ENCODE results near the gene ERC1. TPM values are rescaled to one million over a fixed set of nuclear protein-coding genes. Genes with fewer than 3 reads are reported as not detected.

ERC1 gene
- total RNA-seq, 2 experiments from 2014 or later = 21.7 to 27.0 TPM

GRCh38 chr12:1382826-1383225 lies 391.8 kb downstream of the ERC1 start:
- H3K36me3 Mint-ChIP-seq (ENCODE audit: low read depth) = peaks cover 2% of the 10 kb centered on the region
- H3K27ac Mint-ChIP-seq = no peak overlapping the region
- TF ChIP-seq CTCF (IDR thresholded peaks at IDR 0.05) = no peak
- H3K9me3 Mint-ChIP-seq = no peaks in the 10 kb centered on the region
- H3K4me3 Mint-ChIP-seq = no peak overlapping the region
- no peaks in the 10 kb centered on the region for H3K27me3 Mint-ChIP-seq
- ChIA-PET CTCF (no interaction called here), POLR2A (interaction anchor here (0.6 kb wide), 1 partner anchor 482 kb away, joined by 3 read pairs; no protein-coding TSS in a partner anchor)
- DNase-seq (no peak), ATAC-seq (no peak)
- intact Hi-C loops (cut with micrococcal nuclease) = no loop called here
- no peaks in the 10 kb centered on the region for H3K4me1 Mint-ChIP-seq (ENCODE audit: low read depth)

- Mint-ChIP-seq H3K4me3 (no peak overlapping the region), H3K27ac (no peak overlapping the region), H3K36me3 (ENCODE audit: low read depth) (peaks cover 2% of the 10 kb centered on the region), H3K27me3 (no peaks in the 10 kb centered on the region), H3K9me3 (no peaks in the 10 kb centered on the region), H3K4me1 (ENCODE audit: low read depth) (no peaks in the 10 kb centered on the region)
- no peak for TF ChIP-seq CTCF (IDR thresholded peaks at IDR 0.05)
- ATAC-seq = no peak
- intact Hi-C loops (cut with micrococcal nuclease) = no loop called here
- no peak for DNase-seq
- ChIA-PET POLR2A (no interaction called here), CTCF (interaction anchor here (1.1 to 1.5 kb wide), 2 partner anchors 9 to 266 kb away, joined by 4 to 5 read pairs; no protein-coding TSS in a partner anchor)
Measured at GRCh38 chr12:1383758-1384157, 392.7 kb downstream of the ERC1 start.

GRCh38 chr12:1384910-1385309 lies 393.9 kb downstream of the ERC1 start:
- Mint-ChIP-seq H3K9me3 (peaks cover 2% of the 10 kb centered on the region), H3K36me3 (ENCODE audit: low read depth) (peaks cover 5% of the 10 kb centered on the region), H3K4me1 (ENCODE audit: low read depth) (no peaks in the 10 kb centered on the region), H3K27me3 (no peaks in the 10 kb centered on the region), H3K4me3 (no peak overlapping the region), H3K27ac (no peak overlapping the region)
- DNase-seq (no peak), ATAC-seq (no peak)
- ChIA-PET POLR2A (no interaction called here), CTCF (interaction anchor here (0.9 kb wide), 1 partner anchor 267 kb away, joined by 3 read pairs; no protein-coding TSS in a partner anchor)
- intact Hi-C loops (cut with micrococcal nuclease) = no loop called here
- TF ChIP-seq CTCF (IDR thresholded peaks at IDR 0.05) = no peak

- H3K27me3 Mint-ChIP-seq = no peaks in the 10 kb centered on the region
- ATAC-seq (no peak), DNase-seq (no peak)
- intact Hi-C loops (cut with micrococcal nuclease) = no loop called here
- H3K9me3 Mint-ChIP-seq = peaks cover 7% of the 10 kb centered on the region
- no peak for TF ChIP-seq CTCF (IDR thresholded peaks at IDR 0.05)
- H3K36me3 Mint-ChIP-seq (ENCODE audit: low read depth) = peaks cover 16% of the 10 kb centered on the region
- H3K27ac Mint-ChIP-seq = no peak overlapping the region
- ChIA-PET CTCF (no interaction called here), POLR2A (no interaction called here)
- no peaks in the 10 kb centered on the region for H3K4me1 Mint-ChIP-seq (ENCODE audit: low read depth)
- H3K4me3 Mint-ChIP-seq = no peak overlapping the region
Measured at GRCh38 chr12:1391722-1392121, 400.7 kb downstream of the ERC1 start.

- TF ChIP-seq CTCF (IDR thresholded peaks at IDR 0.05) = no peak
- POLR2A ChIA-PET = no interaction called here
- CTCF ChIA-PET = interaction anchor here (1.1 kb wide), 1 partner anchor 22 kb away, joined by 3 read pairs; no protein-coding TSS in a partner anchor
- Mint-ChIP-seq H3K4me3 (no peak overlapping the region), H3K27ac (no peak overlapping the region), H3K36me3 (ENCODE audit: low read depth) (peaks cover 12% of the 10 kb centered on the region), H3K27me3 (no peaks in the 10 kb centered on the region), H3K4me1 (ENCODE audit: low read depth) (no peaks in the 10 kb centered on the region), H3K9me3 (peaks cover 5% of the 10 kb centered on the region)
- DNase-seq = no peak
- ATAC-seq = no peak
- intact Hi-C loops (cut with micrococcal nuclease) = no loop called here
Measured at GRCh38 chr12:1395421-1395955, 404.5 kb downstream of the ERC1 start.

All from activated CD8-positive, alpha-beta T cell treated with anti-CD3 and anti-CD28 coated beads for 36 hours (primary cell).